GM19438 (cell line): ENCODE measurements around the gene SOHLH1.

Experiments used
- ATAC-seq: cut with Tn5 transposase; IDR thresholded peaks from one replicate; pipeline ENCODE4 v1.9.1; 2021; ENCODE audit warnings: low read depth; ENCODE audit not compliant: unreplicated experiment

SOHLH1 gene, protein sequence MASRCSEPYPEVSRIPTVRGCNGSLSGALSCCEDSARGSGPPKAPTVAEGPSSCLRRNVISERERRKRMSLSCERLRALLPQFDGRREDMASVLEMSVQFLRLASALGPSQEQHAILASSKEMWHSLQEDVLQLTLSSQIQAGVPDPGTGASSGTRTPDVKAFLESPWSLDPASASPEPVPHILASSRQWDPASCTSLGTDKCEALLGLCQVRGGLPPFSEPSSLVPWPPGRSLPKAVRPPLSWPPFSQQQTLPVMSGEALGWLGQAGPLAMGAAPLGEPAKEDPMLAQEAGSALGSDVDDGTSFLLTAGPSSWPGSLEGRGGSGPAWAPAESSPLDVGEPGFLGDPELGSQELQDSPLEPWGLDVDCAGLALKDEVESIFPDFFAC

DNA sequence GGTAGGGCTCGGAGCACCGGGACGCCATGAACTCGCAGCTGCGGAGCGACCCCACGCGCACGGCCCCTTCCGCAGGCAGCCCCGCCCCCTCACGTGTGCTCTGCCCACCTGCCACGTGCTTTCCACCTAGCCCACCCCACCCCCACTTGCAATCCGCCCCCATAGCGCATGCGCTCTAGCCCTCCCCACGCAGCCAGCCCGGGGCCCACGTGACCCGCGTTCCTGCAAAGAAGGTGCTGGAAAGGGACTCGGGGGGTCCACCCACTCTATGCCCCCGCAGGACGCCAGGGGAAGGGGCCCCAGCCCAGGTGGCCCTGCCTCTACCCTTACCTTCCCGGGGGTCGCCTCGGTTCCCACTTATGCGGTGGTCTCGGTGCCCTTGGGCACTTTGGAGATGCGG is at the start of gene SOHLH1:
Gene SOHLH1, minus strand, starts transcription at position 42 of the 400 bp plus-strand sequence. Its CDS starts 14 bp downstream, at position 28.
- ATAC-seq, result no peak

DNA sequence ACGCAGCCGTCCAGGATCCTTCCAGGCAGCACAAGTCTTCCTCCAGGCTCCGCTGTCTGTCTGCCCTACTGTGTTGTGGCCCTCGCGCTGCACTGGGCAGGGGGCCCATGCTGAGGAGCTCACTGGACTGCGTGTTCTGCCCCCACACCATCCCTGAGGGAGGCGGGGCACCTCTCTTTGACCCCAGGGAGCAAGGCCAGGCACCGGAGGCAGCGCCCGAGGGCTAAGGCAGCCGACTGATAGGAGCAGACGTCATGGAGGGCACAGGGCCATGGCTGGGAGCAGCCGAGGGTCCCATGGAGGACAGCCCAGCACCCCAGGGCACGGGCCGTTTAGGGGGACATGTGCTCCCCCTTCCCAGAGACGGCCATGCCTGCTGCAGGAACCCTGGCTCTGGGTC is 49.4 kb upstream of the SOHLH1 start:
- no peak for ATAC-seq

DNA sequence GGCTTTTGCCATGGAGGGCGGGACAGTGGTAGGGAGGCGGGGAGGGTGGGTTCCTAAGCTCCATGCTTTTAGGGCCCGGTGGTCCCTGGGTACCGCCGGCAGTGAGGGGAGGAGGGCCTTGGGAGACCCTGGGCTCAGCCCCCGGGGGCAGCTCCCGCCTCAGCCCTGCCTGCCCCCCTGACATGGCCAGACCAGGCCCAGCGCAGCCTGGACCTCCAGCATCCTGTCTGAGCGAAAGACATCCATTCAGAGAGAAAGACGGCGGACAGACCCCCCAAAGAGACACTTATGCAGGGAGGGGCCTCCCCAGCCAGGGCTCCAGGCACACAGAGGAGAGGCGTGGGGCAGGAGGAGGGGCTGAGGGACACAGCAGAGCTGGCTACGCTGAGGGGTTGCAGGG is 48.0 kb upstream of the SOHLH1 start:
- ATAC-seq, result no peak

DNA sequence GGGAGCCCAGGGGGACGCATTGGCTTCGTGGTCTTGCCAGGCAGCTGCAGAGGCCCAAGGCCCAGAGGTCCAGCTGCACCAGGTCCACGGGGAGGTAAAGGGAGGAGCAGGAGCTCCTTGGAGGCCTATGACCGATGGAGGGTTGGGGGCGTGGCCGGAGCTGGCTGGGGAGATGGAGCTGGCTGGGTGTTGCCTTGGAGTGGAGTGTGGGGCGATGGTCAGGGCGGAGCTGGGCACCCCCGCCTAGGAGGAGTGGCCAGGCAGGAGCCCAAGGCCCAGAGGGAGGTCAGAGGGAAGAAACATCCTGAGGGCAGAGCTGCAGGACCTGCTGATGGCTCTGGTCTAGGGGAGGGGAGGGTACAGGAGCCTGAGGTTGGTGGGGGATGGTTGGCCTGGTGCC is 47.3 kb upstream of the SOHLH1 start:
- ATAC-seq, result no peak

DNA sequence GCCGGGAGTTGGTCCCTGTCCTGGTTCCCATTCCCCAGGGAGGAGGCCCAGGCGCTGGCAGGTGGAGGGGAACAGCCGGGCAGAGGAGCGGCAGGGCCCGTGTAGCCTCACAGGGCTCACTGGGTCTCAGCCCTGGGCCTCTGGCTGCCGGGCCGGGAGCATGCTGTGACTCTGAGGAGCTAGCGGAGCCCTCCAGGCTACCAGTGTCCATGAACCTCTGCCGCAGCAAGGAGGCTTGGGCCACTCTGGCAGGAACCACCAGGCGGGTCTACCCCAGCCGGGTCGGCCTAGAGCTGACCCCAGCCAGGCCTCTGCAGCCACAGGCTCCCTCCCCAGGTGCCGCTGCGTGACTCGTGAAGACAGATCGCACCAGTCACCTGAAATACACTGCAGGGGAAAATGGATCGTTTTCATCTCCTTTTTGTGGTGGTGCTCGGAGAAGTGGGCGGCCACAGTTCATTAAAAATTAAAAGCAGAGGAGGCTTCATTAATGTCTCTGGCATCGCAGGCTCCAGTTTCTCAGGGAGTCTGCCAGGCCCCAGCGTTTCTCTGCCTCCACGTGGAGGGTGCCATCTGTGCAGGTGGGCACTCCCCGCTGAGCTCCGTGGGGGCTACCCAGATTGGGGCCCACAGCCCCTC is 46.5 kb upstream of the SOHLH1 start:
- ATAC-seq, result no peak

DNA sequence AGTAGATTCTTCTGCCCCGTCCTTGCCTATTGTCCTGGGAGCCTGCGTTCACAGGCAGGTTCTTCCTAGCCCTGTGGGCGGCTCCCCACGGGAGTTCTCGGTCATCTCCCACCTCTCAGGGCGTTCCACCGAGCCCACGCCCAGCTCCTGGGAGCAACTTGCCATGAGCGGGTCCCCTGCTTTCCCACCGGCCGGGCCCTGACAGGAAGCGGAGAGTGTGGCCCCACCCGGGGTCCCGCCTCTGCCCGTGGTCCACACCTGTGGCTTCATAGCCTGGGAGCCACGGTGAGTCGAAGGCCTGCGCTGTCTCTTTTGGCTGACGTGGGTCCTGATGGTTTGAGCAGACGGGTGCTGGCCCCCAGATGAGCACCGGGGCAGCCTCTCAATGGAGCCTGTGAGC is 45.9 kb upstream of the SOHLH1 start:
- no peak for ATAC-seq

DNA sequence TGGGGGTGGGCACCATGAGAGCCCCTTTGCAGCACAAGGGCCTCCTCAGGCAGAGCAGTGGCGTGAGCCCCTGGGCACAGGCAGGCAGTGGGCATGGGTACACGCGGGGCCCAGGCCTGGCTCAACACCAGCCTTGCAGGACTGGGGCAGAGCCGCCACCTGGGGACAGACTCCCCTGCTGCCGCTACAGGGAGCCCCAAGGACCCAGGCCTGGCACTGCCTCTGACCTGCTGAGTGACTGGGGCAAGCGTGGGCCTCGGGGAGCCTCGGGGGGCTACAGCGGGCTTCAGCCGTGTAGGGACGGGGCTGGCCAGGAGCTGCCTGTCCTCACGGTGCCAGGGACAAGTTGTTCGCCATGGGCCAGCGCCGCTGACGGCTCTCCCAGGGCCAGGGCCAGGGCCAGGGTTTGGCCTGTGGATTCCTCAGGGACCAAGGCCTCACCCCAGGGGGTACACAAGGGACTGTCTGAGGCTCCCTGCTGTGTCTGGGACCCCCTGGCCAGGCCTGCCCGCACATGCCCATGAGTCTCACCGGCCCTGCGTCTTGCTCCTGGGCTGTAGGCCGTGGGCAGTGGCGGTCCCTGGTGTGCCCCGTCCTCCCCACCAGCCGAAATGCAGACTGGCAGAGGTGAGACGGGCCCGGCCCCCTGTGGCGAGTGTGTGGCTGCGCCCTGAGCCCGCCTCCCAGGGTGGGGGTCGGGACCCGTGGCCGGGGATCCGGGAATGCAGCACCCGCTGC is 45.2 kb upstream of the SOHLH1 start:
- ATAC-seq, result no peak

DNA sequence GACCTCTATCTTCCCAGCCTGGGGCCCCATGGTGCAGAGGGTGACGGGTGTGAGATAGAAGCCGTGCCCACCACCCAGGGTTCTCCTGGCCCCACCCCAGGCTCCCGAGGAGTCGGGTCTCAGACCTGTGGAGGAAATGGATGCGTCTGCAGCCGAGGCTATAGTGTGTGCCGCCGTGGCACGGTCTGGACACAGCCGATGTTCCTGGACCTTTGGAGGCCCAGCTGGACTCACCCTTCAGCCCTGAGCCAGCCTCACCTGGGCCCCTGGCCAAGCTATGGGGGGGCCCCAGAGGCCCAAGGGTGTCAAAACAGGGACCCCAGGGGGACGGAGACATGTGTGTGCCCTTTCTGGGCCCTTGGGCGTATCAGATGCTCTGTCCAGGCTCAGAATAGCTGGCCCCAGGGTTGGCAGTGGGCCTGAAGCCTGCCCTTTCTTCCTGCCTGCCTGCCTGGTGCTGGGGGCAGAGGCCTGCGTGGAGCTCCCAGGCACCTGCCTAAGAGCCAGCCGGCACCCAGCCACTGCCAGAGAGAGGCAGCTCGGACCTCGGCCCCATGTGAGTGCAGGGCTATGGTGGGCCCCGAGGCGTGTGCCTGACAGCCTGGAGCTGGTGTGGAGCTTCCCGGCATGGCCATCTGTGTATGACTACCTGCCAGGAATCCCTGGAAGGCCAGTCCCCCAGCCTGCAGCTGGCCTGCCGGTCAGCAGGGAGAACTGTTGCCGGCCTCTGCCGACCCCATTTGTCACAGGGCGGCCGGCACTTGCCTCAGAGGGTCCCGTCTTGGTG is 44.5 kb upstream of the SOHLH1 start:
- no peak for ATAC-seq

DNA sequence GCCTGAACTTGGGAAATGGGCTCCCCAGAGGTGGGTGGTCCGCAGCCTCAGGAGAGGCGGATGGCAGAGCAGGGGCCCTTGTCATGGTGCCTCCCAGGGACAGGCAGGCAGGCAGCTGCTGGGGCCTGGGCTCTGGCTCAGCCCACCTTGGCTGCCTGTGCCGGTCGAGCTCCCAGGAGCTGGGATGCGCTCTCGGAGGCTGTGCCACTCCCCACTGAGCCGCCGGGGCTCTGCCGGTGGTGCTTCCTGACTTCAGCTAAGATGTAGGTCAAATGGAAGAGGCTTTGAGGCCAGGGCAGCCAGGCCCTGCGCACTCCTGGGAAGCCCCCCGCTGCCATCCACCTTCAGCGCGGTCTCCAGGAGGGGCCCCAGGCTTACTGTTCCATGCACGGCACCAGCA is 43.7 kb upstream of the SOHLH1 start:
- no peak for ATAC-seq

DNA sequence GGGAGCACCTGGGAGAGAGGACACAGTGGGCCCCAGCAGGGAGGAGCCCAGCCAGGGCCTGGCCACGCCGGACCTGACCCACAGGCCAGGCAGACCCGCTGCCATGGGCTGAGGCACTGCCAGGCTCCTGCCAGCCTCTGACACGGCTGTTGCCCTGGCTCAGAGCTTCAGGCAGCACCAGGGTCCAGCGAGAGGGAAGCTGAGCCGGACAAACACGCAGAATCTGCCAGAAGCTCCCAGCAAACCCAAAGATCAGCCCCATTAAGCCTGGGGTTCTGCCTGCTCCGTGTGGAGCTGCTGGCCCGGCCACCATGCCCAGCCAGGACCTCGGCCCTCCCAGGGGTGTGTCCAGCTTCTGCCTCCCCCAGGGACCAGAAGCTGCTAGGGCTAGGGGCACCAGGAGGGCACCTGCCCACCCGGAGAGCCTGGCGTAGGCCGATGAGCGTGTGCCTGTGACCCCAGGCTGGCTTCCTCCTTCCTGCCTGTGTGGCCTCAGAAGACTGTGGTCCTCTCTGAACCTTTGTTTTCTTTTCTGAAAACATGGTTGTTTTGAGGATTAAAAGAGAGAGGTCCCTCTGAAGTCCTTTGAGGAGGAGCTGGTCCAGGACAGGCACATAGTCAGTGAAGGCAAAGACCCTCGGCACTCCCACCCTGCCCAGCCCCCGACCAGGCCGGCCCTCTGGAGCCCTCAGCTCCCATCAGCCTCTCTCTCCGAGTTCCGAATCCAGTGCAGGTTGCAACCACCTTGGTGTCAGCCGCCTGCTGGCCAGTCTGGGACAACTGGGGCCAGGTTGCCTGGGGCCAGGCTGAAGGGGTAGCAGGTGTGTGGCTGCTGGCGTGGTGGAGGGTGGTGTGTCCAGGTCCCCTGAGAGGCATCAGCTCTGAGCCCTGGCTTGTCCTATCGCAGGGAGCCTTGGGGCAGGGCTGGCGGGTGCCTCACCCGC is 42.3 kb upstream of the SOHLH1 start:
- ATAC-seq, result no peak

DNA sequence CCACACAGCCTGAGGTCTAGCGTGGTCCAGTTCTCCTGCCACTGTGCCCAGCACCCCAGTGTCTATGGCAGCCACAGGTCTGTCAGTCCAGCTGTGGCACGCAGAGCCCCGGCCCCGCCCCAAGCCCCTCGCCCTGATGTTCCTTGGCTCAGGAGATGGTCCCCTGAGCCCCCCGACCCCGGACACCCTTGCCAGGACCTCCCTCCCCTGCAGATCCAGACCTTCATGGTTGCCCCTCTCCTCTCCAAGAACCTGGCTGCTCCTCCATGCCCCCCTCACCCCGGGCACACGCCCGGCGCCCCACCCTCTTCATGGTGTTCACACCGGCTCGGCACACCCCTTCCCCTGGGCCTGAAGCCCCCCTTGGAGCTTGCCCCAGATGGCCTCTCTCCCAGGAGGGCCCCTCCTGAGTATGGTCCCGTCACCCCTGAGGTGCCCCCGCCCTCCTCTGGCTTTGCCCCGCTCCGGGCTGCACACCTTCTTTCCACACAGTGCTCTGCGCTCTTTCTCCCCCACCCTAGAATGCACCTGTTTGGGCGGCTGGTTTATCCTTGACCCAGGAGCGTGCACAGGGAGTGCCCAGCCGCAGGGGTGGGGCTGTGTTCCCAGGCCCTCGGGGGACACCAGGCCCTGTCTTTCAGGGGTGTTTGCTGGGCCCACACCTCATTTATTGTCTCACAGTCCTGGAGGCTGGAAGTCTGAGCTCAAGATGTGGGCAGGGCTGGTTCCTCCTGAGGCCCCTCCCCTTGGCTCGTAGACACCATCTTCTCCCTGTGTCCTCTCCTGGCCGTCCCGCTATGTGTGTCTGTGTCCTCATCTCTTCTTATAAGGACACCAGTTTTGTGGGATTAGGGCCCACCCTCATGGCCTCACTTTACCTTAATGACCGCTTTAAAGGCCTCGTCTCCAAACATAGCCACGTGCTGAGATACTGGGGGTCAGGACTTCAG is 40.3 kb upstream of the SOHLH1 start:
- no peak for ATAC-seq

DNA sequence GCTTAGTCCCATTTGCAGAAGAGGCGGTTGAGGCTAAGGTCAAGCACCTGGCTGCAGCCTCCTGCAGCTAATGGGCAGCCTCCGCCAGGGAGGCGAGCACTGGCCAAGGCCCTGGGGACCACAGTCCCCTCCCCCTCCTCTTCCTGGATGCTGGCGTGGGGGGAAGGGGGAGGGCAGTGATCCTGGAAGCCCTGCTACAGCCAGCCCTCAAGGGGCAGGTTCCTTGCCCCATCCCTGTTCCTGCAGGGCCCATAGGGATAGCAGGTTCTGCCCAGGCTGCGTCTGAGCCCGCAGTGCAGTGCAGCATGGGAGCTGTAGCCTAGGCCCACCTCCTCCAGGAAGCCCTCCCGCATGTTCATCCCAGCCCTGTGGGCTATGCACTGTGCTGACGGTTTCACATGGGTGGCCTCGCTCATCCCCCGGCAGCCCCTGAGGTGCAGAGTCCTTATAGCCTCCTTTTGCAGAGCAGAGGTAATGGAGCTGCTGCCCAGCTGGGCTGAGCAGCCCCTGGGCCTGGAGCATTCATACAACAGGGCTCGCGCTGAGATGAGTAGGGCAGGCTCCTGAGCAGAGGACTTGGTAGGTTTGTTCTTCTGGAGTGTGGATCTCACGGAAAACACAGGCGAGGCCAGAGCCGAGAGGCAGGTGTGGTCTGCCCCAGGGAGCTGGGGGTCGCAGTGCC is 38.7 kb upstream of the SOHLH1 start:
- no peak for ATAC-seq

DNA sequence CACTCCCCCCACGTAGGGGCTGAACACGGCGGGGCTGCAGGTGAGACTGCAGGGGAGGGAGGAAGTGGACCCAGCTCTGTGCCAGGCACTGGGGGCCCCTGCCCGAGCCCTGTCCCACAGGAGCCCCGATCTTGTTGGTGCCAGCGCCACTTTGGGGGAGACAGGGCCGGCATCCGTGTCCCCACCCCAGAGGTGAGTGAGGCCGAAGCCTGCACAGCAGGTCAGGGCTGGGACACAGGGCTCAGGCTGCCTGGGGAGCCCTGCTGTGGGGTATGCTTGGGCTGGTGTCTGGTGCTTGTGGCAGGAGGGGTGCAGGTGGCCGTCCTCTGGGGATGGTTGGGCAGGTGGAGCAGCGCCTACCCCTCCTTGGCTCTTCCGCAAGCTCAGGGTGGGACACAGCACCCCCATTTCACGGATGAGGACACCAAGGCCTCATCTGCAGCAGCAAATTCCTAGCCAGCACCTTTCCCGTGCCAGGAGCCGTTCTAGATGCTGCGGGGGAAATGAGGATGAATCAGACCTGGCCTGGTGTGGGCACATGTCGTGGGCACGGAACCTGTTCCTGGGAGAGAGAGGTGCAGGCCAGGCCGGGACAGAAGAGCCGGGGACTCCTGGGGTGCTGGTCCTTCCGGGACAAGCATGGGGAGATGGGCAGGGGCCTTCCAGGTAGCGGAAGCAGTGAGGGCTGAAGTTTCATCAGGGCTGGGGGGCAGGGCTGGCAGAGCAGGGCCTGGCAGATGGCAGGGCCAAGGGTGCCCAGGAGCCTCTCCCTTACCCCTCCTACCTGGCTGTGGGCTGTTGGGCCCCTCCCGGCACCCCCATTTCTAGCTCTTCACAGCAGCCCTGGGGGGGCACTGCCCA is 37.9 kb upstream of the SOHLH1 start:
- no peak for ATAC-seq

DNA sequence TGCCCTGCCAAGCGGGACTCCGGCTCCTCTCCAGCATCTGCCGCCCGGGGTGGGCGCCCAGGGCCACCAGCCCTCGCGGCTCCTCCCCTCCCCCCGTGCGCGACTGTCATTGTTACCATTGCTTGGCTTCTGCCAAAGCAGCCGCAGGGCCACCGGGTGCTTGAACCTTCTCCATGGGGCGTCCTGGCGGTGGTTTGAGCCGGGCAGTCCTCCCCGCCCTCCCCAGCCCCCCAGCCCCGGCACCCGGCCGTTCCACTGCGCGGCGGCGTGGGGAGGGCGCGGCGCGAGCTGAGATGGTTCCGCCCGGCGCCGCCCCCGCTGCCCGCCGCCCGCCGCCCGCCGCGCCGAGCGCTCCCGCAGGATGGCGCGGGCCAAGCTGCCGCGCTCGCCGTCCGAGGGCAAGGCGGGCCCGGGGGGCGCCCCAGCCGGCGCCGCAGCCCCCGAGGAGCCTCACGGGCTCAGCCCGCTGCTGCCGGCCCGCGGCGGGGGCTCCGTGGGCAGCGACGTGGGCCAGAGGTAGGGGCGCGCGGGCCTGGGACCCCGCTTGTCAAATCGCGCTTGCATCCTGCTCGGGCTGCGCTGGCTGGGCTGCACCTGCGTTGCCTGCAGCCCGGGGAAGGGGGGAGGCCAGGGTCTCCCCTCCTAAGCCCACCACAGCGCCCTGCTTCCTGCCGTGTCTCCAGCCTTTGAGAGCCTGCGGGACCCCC is 37.1 kb upstream of the SOHLH1 start:
- ATAC-seq, result no peak

DNA sequence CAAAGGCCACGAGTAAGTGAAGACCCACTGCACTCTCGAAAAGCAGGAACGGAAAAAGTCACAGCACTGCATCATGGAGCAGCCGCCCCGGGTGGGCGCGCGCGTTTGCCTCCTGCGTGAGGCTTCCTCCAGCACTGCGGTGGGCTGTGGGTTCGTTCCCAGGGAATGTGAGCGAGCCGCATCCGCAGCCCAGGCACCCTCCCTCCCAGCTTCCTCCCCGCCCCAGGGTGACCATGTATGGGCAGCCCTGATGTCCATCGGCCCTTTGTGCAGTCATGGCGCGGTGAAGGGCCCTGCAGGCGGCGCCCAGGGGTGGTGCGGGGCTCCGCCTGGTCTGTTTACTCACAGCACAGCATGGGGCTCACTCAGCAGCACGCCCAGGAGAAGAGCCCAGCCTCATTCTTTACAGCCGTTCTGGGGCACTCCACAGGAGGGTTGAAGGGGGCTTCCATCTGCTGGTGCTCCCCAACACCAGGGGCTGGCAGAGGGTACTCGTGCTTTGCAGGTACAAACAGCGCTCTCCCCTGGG is 35.4 kb upstream of the SOHLH1 start:
- ATAC-seq, result no peak

DNA sequence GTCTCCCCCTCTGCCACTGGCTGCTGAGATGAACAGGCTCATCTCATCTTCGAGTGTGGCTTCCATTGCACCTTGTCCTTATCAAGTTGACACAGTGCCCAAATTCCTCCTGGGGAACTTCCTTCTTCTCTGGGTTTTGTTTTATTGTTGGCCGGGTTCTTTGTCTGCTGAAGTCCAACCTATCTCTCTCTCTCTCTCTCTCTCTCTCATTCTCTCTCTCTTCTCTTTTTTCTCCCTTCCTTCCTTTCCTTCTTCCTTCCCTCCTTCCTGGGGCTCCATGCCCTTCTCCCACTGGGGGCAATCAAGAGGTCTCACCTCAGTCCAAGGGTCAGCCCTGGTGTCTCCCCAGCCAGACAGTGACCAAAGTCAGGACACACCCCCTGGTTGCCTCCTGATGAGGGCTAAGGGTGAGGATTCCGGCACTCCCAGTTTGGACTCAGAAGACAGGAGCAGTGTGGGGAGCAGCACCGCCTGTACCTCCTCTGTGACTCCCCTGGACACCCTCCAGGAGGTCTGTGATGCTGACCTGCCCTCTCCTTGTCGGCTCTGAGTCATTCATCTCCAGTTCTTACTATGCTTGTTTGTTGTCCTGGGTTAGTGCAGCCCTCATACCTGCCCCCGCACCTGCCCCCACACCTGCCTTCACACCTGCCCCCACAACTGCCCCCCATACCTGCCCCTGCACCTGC is 33.4 kb upstream of the SOHLH1 start:
- ATAC-seq, result no peak
